Measurements from ENCODE around the gene SETD3. TPM values are rescaled to one million over a fixed set of nuclear protein-coding genes. Genes with fewer than 3 reads are reported as not detected.

Gene SETD3
- total RNA-seq, 1 experiment from 2014 or later, result 46.8 TPM

DNA sequence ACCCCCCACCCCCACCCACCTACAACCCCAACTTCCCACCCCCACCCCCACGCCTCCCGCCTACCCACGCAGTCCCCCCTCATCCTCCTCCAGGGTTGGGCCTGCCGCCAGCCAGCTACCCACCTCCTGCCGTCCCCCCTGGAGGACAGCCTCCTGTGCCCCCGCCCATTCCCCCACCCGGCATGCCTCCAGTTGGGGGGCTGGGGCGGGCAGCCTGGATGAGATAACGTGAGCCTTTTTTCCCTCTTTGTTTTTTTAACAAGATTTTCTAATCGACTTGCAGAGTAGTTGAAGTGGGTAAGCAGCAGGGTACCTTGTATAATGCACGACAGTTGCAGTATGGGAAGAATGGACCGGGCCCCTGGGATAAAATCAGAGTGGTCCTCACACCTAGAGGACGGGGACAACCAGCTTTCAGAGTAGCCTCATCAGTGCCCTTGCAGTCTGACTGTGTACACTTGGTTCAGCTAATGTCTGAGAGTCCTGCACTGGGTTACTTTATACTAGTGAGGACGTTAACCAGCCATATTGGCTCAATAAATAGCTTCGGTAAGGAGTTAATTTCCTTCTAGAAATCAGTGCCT lies 30.0 kb upstream of the SETD3 start:
- Histone ChIP-seq H3K9me3 (ENCODE audit: low read length) (no peaks in the 10 kb centered on the region), H3K36me3 (ENCODE audit: low read depth, low read length) (peaks cover 43% of the 10 kb centered on the region), H3K4me1 (ENCODE audit: insufficient read depth, low read length) (no peaks in the 10 kb centered on the region), H3F3A (ENCODE audit: low read length, unreplicated experiment) (no peaks in the 10 kb centered on the region), H3K4me2 (ENCODE audit: low read length) (no peak overlapping the region), H3K4me3 (ENCODE audit: low read length) (no peak overlapping the region), H3K9me2 (replicated peaks; ENCODE audit: low read length) (no peaks in the 10 kb centered on the region), H3K27me3 (ENCODE audit: low read length) (no peaks in the 10 kb centered on the region), H3K9ac (ENCODE audit: low read length) (no peak overlapping the region), H4K20me1 (ENCODE audit: low read length) (no peaks in the 10 kb centered on the region), H3K27ac (ENCODE audit: low read length) (no peak overlapping the region), H3K79me2 (ENCODE audit: low read length) (no peaks in the 10 kb centered on the region), H2AFZ (ENCODE audit: low read length) (no peak overlapping the region)
- ChIA-PET POLR2A (ENCODE audit: unreplicated experiment) (interaction anchor here (0.7 kb wide), 1 partner anchor 501 kb away, joined by 4 read pairs; no protein-coding TSS in a partner anchor), CTCF (no interaction called here)
- TF ChIP-seq EZH2phosphoT487 (IDR thresholded peaks at IDR 0.05; ENCODE audit: borderline replicate concordance, low read length) (no peak), EZH2 (IDR thresholded peaks at IDR 0.05; ENCODE audit: low read length, unreplicated experiment) (no peak)
- TF ChIP-seq, protein P1, sequence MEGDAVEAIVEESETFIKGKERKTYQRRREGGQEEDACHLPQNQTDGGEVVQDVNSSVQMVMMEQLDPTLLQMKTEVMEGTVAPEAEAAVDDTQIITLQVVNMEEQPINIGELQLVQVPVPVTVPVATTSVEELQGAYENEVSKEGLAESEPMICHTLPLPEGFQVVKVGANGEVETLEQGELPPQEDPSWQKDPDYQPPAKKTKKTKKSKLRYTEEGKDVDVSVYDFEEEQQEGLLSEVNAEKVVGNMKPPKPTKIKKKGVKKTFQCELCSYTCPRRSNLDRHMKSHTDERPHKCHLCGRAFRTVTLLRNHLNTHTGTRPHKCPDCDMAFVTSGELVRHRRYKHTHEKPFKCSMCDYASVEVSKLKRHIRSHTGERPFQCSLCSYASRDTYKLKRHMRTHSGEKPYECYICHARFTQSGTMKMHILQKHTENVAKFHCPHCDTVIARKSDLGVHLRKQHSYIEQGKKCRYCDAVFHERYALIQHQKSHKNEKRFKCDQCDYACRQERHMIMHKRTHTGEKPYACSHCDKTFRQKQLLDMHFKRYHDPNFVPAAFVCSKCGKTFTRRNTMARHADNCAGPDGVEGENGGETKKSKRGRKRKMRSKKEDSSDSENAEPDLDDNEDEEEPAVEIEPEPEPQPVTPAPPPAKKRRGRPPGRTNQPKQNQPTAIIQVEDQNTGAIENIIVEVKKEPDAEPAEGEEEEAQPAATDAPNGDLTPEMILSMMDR (conservative IDR thresholded peaks at IDR 0.05; ENCODE audit: low read depth, low read length), result no peak
- intact Hi-C loops (cut with micrococcal nuclease), result no loop called here
- DNase-seq (no peak), ATAC-seq (no peak)
- TSS peak; percentile 91 for BruUV-seq (replicated peaks)

DNA sequence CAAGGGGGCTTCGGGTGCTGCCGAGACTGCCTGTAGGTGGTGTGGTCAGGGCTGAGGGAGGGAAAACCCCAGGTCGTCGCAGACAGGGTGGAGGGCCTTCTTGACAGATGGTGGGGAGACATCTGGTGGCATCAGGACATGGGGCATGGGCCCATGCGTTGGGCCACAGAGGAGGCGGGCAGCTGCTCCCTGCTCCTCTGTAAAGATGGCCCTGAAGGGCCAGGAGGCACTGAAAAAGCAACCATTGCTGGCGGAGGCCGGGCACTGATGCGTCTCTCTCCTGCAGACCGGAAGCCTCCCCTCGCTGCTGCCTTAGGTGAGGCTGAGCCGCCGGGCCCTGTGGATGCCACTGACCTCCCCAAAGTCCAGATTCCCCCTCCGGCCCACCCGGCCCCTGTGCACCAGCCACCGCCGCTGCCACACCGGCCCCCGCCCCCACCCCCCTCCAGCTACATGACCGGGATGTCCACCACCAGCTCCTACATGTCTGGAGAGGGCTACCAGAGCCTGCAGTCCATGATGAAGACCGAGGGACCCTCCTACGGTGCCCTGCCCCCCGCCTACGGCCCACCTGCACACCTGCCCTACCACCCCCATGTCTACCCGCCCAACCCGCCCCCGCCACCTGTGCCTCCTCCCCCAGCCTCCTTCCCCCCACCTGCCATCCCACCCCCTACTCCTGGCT lies 29.4 kb upstream of the SETD3 start:
- Histone ChIP-seq H3K4me3 (ENCODE audit: low read length) (no peak overlapping the region), H3K79me2 (ENCODE audit: low read length) (no peaks in the 10 kb centered on the region), H3K9me3 (ENCODE audit: low read length) (no peaks in the 10 kb centered on the region), H2AFZ (ENCODE audit: low read length) (no peak overlapping the region), H3F3A (ENCODE audit: low read length, unreplicated experiment) (no peaks in the 10 kb centered on the region), H3K9ac (ENCODE audit: low read length) (no peak overlapping the region), H3K9me2 (replicated peaks; ENCODE audit: low read length) (no peaks in the 10 kb centered on the region), H3K4me1 (ENCODE audit: insufficient read depth, low read length) (no peaks in the 10 kb centered on the region), H3K36me3 (ENCODE audit: low read depth, low read length) (peaks cover 47% of the 10 kb centered on the region), H3K27me3 (ENCODE audit: low read length) (no peaks in the 10 kb centered on the region), H3K27ac (ENCODE audit: low read length) (no peak overlapping the region), H3K4me2 (ENCODE audit: low read length) (no peak overlapping the region), H4K20me1 (ENCODE audit: low read length) (no peaks in the 10 kb centered on the region)
- BruUV-seq (replicated peaks), result no TSS peak
- TF ChIP-seq EZH2phosphoT487 (IDR thresholded peaks at IDR 0.05; ENCODE audit: borderline replicate concordance, low read length) (no peak), EZH2 (IDR thresholded peaks at IDR 0.05; ENCODE audit: low read length, unreplicated experiment) (no peak)
- TF ChIP-seq, protein P1 (conservative IDR thresholded peaks at IDR 0.05; ENCODE audit: low read depth, low read length), result no peak
- ChIA-PET CTCF (no interaction called here), POLR2A (ENCODE audit: unreplicated experiment) (interaction anchor here (0.6 to 0.7 kb wide), 2 partner anchors 110 to 502 kb away, joined by 3 to 4 read pairs; no protein-coding TSS in a partner anchor)
- ATAC-seq, result no peak
- no peak for DNase-seq
- intact Hi-C loops (cut with micrococcal nuclease), result no loop called here
